GM12878 (cell line): Measurements from ENCODE around the gene MARS2. TPM values are rescaled to one million over a fixed set of nuclear protein-coding genes. Genes with fewer than 3 reads are reported as not detected.
"Not testable (repeated sequence)": the region's sequence is repeated elsewhere in the genome, so short reads cannot be mapped to it uniquely, and the experiment has no call there.

Experiments
- ATAC-seq: fragments of 200-7000 bp; cut with Tn5 transposase; 3 replicates; pipeline ENCODE4 v1.9.1; 2020; ENCODE audit warnings: mild to moderate bottlenecking, moderate library complexity
- BruUV-seq: library from RNA; stranded (reverse); fragments of 400-500 nt; replicated peaks from 2 replicates; lab custom pipeline; 2021; lab: Mats Ljungman, UMichigan
- CTCF ChIA-PET: fragments of 300-600 bp; sonication (Branson Sonifier 250); formaldehyde crosslinking; extraction: SDS; loops from one replicate; lab custom pipeline; 2021; ENCODE audit warnings: inconsistent platforms; lab: Yijun Ruan, JAX
- POLR2A ChIA-PET: fragments of 350-600 bp; formaldehyde crosslinking; extraction: SDS; loops from one replicate; lab custom pipeline; 2021; ENCODE audit warnings: inconsistent platforms; lab: Charles Lee
- RAD21 ChIA-PET: fragments of 300-600 bp; sonication (Branson Sonifier 250); formaldehyde crosslinking; loops from one replicate; lab custom pipeline; 2023; ENCODE audit warnings: antibody characterized with exemption; ENCODE audit not compliant: unreplicated experiment; lab: Charles Lee
- SMC1A ChIA-PET: fragments of 300-600 bp; sonication (Branson Sonifier 250); formaldehyde crosslinking; loops from one replicate; lab custom pipeline; 2023; ENCODE audit not compliant: unreplicated experiment, uncharacterized antibody; lab: Charles Lee
- DNase-seq: peaks from one replicate; pipeline ENCODE4 v3.0.0-alpha.2; 2011; ENCODE audit warnings: low read depth, low spot score
- FAIRE-seq: peaks from 3 replicates; lab custom pipeline; 2011; peaks lifted over from hg19 to GRCh38; lab: Jason Lieb, UNC
- H2AFZ ChIP-seq: 2 replicates; pipeline ENCODE4 v1.6.0; 2011; ENCODE audit warnings: low read depth, low read length, control low read depth; ENCODE audit not compliant: control insufficient read depth
- H3K27ac ChIP-seq: 2 replicates; pipeline ENCODE4 v1.5.1; 2011; ENCODE audit warnings: control low read depth; ENCODE audit not compliant: control insufficient read depth, insufficient read depth
- H3K27me3 ChIP-seq, 2 experiments: replicated peaks in 1 of 2; 2 replicates each; pipeline versions ENCODE4 v1.6.0 to v1.6.1; 2011; ENCODE audit warnings: low read length in 1 of 2; ENCODE audit not compliant: control insufficient read depth in 2 of 2, insufficient read depth in 2 of 2
- H3K36me3 ChIP-seq, 2 experiments: 2 replicates each; pipeline ENCODE4 v1.5.1; 2011; ENCODE audit warnings: low read length in 1 of 2; ENCODE audit not compliant: control insufficient read depth in 2 of 2, insufficient read depth in 2 of 2
- H3K4me1 ChIP-seq: 2 replicates; pipeline ENCODE4 v1.6.1; 2011; ENCODE audit warnings: mild to moderate bottlenecking, low read length, moderate library complexity, mixed read lengths; ENCODE audit not compliant: control insufficient read depth, insufficient read depth
- H3K4me2 ChIP-seq: 2 replicates; pipeline ENCODE4 v1.6.0; 2011; ENCODE audit warnings: control low read depth; ENCODE audit not compliant: control insufficient read depth, insufficient read depth
- H3K4me3 ChIP-seq: fragments of 200-600 bp; sonication (generic); 2 replicates; pipeline ENCODE4 v1.5.1; 2016
- H3K79me2 ChIP-seq: 2 replicates; pipeline ENCODE4 v1.6.0; 2011; ENCODE audit warnings: low read length; ENCODE audit not compliant: control insufficient read depth, insufficient read depth
- H3K9ac ChIP-seq: 2 replicates; pipeline ENCODE4 v1.8.0; 2011; ENCODE audit warnings: low read length, control low read depth, mixed read lengths; ENCODE audit not compliant: control insufficient read depth, insufficient read depth
- H3K9me3 ChIP-seq: replicated peaks from 3 replicates; pipeline ENCODE4 v1.5.1; 2011; ENCODE audit warnings: mild to moderate bottlenecking, low read length; ENCODE audit not compliant: control insufficient read depth, insufficient read depth
- H4K20me1 ChIP-seq: 2 replicates; pipeline ENCODE4 v1.6.0; 2011; ENCODE audit not compliant: control insufficient read depth, insufficient read depth
- CEBPB ChIP-seq, 2 experiments: fragments of 150-350 bp in 1 of 2; IDR thresholded peaks; 2 replicates each; pipeline ENCODE4 v1.6.1; 2012 to 2014; ENCODE audit warnings: low read depth in 2 of 2, low read length in 2 of 2, borderline replicate concordance in 1 of 2, inconsistent platforms in 1 of 2
- CREB1 ChIP-seq: IDR thresholded peaks from 2 replicates; pipeline ENCODE4 v1.6.1; 2012; ENCODE audit warnings: low read depth, mild to moderate bottlenecking, inconsistent platforms
- CUX1 ChIP-seq: IDR thresholded peaks from 2 replicates; pipeline ENCODE4 v1.6.1; 2012; ENCODE audit warnings: improper control_type of control experiment, low read depth, low read length; ENCODE audit not compliant: insufficient replicate concordance
- GABPA ChIP-seq: IDR thresholded peaks from 2 replicates; pipeline ENCODE4 v1.6.1; 2014; ENCODE audit warnings: antibody characterized with exemption, low read depth, mild to moderate bottlenecking, inconsistent platforms
- IRF4 ChIP-seq: IDR thresholded peaks from 2 replicates; pipeline ENCODE4 v1.6.1; 2011; ENCODE audit warnings: low read depth, low read length
- JUNB ChIP-seq: IDR thresholded peaks from 2 replicates; pipeline ENCODE4 v1.6.1; 2016; ENCODE audit warnings: antibody characterized with exemption, mild to moderate bottlenecking
- KDM1A ChIP-seq: fragments of 200-600 bp; sonication (generic); IDR thresholded peaks from 2 replicates; pipeline ENCODE4 v1.6.1; 2016; ENCODE audit warnings: borderline replicate concordance
- MTA3 ChIP-seq: IDR thresholded peaks from 2 replicates; pipeline ENCODE4 v1.6.1; 2012; ENCODE audit warnings: low read length, inconsistent platforms, borderline replicate concordance
- NFIC ChIP-seq: IDR thresholded peaks from 2 replicates; pipeline ENCODE4 v1.6.1; 2012; ENCODE audit warnings: low read depth, mild to moderate bottlenecking, inconsistent platforms, low read length, moderate library complexity
- TCF7 ChIP-seq: IDR thresholded peaks from 2 replicates; pipeline ENCODE4 v1.6.1; 2014; ENCODE audit warnings: antibody characterized with exemption, borderline replicate concordance
- USF2 ChIP-seq: IDR thresholded peaks from 2 replicates; pipeline ENCODE4 v1.6.1; 2011; ENCODE audit warnings: low read depth, low read length, improper control_type of control experiment, borderline replicate concordance
- YBX1 ChIP-seq: fragments of 450-650 bp; IDR thresholded peaks from 2 replicates; pipeline ENCODE4 v1.6.1; 2016; ENCODE audit warnings: antibody characterized with exemption
- ZNF24 ChIP-seq: fragments of 450-650 bp; IDR thresholded peaks from 2 replicates; pipeline ENCODE4 v1.6.1; 2017; ENCODE audit warnings: antibody characterized with exemption, mild to moderate bottlenecking
- WGBS: methylation state at CpG from one replicate; pipeline ENCODE4 v1.1.6; 2016; ENCODE audit warnings: low lambda C conversion rate; ENCODE audit not compliant: insufficient replicate concordance, insufficient coverage; ENCODE audit errors: missing lambda C conversion rate; 5-methylcytosine and 5-hydroxymethylcytosine counted together
- in situ Hi-C: fragments of 300-500 bp; cut with MboI; formaldehyde crosslinking; loops from 9 replicates; pipeline ENCODE4 v1.14.3; 2018; ENCODE audit warnings: mixed read lengths
- intact Hi-C: fragments of 100-400 bp; cut with micrococcal nuclease; formaldehyde crosslinking; loops from one replicate; pipeline ENCODE4 v1.14.2; 2022; ENCODE audit not compliant: unreplicated experiment
- polyA plus RNA-seq, 11 experiments: library from polyadenylated mRNA; depleted of rRNA in 4 of 11; unstranded in 6 of 11; stranded (reverse) in 5 of 11; fragments of >200 nt; fragmentation: Nextera tagmentation in 4 of 11; fragmentation: Illumina TruSeq in 1 of 11; extraction: Ambion mirVana in 4 of 11; extraction: Trizol in 1 of 11; gene quantifications; 1 replicate in 1 of 11; 2 replicates in 10 of 11; pipeline versions ENCODE4 v1.2.1 to v1.2.3, GENCODE V29; 2011 to 2016; ENCODE audit warnings: inconsistent platforms in 2 of 11, missing spikeins in 2 of 11, low read depth in 1 of 11
- total RNA-seq, 4 experiments: library from RNA; depleted of rRNA in 3 of 4; stranded (reverse); fragments of >200 nt in 3 of 4; fragmentation: Illumina TruSeq in 1 of 4; extraction: Trizol in 1 of 4; gene quantifications; 2 replicates each; pipeline versions ENCODE4 v1.2.1 to v1.2.3, GENCODE V29; 2013 to 2021

The MARS2 gene
- total and polyA plus RNA-seq, 10 of the 15 experiments (the other 5 are each of a cell fraction or from before 2014, with no cell fraction given), result 4.0 to 22.7 (median 18.5) TPM

DNA sequence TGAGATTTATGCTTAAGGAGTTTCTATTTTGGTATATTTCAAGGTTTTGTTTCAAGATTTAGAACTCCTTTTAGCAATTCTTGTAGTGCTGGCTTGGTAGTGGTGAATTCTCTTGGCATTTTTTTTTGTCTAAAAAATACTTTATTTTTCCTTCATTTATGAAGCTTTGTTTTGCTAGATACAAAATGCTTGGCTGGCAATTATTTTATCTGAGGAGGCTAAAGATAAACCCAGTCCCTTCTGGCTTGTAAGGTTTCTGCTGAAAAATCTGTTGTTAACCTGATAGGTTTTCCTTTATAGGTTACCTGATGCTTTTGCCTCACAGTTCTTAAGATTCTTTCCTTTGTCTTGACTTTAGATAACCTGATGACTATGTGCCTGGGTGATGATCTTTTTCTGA is 5.4 kb upstream of the MARS2 start:
- H3K27me3 ChIP-seq, DNase-seq, H3K4me1 ChIP-seq, RAD21 ChIA-PET, H3K36me3 ChIP-seq, BruUV-seq, in situ Hi-C loops, H2AFZ ChIP-seq, SMC1A ChIA-PET, H3K4me3 ChIP-seq, H3K9me3 ChIP-seq, H3K4me2 ChIP-seq, H3K27ac ChIP-seq, H3K79me2 ChIP-seq, H4K20me1 ChIP-seq, ATAC-seq, FAIRE-seq, H3K9ac ChIP-seq, CTCF ChIA-PET: not testable (repeated sequence)
- intact Hi-C loops, result loop anchor here (5.0 kb wide), 1 partner anchor 72 kb away; no protein-coding TSS in a partner anchor
- POLR2A ChIA-PET, result interaction anchor here (0.6 kb wide), 1 partner anchor 14 kb away, joined by 3 read pairs; no protein-coding TSS in a partner anchor

GRCh38 chr2:197700960-197701359 is 4.2 kb upstream of the MARS2 start:
- no peak for DNase-seq
- H3K4me2 ChIP-seq, result no peak overlapping the region
- H3K27me3 ChIP-seq, result no peaks in the 10 kb centered on the region
- H3K9ac ChIP-seq, result no peak overlapping the region
- intact Hi-C loops, result loop anchor here (5.0 kb wide), 1 partner anchor 74 kb away; no protein-coding TSS in a partner anchor
- WGBS, result 40% methylated on average over 3 of the region's 3 CpGs
- POLR2A ChIA-PET, result no interaction called here
- BruUV-seq, result no TSS peak
- no peaks in the 10 kb centered on the region for H3K36me3 ChIP-seq
- no peaks in the 10 kb centered on the region for H3K9me3 ChIP-seq
- no peaks in the 10 kb centered on the region for H4K20me1 ChIP-seq
- no peak overlapping the region for H3K4me3 ChIP-seq
- no peaks in the 10 kb centered on the region for H3K4me1 ChIP-seq
- H3K27ac ChIP-seq, result no peak overlapping the region
- RAD21 ChIA-PET, result no interaction called here
- ATAC-seq, result no peak
- CTCF ChIA-PET, result no interaction called here
- H3K79me2 ChIP-seq, result peaks cover 8% of the 10 kb centered on the region
- SMC1A ChIA-PET, result interaction anchor here (0.8 to 1.4 kb wide), 3 partner anchors 11 to 184 kb away, joined by 3 to 5 read pairs (median 3); no protein-coding TSS in a partner anchor
- no peak for FAIRE-seq
- in situ Hi-C loops, result no loop called here
- peak overlapping the region; percentile 21; the same call in 1 of the 2 replicates for H2AFZ ChIP-seq
- TF ChIP-seq YBX1 (no peak), KDM1A (no peak), CUX1 (no peak), CREB1 (0 out of 2 replicates have a peak, but pooled peaks have one; percentile 16), ZNF24 (no peak), NFIC (peak; percentile 38; the same call in 1 of the 2 replicates), CEBPB (IDR thresholded peaks at IDR 0.05; ENCODE audit: borderline replicate concordance in 1 of 2, low read depth in 2 of 2, low read length in 2 of 2) (no peak), IRF4 (no peak), GABPA (0 out of 2 replicates have a peak, but pooled peaks have one; percentile 28), USF2 (no peak), MTA3 (no peak), JUNB (peak; percentile 79), TCF7 (peak; percentile 49)
